ENCODE data around the gene SLC39A11. TPM values are rescaled to one million over a fixed set of nuclear protein-coding genes. Genes with fewer than 3 reads are reported as not detected.

The SLC39A11 gene
- polyA plus RNA-seq, 1 of the 3 experiments (the other 2 are of a cell fraction), result 23.5 TPM

GRCh38 chr17:72920513-72920912 lies 172.0 kb downstream of the SLC39A11 start:
- Histone ChIP-seq H3K9ac (no peak overlapping the region), H3K27ac (ENCODE audit: low read depth in 2 of 2, low read length in 1 of 2) (no peak overlapping the region), H3K79me2 (ENCODE audit: insufficient read depth) (no peaks in the 10 kb centered on the region), H3K4me3 (ENCODE audit: low read depth in 2 of 2, low read length in 1 of 2) (no peak overlapping the region), H3K9me3 (no peaks in the 10 kb centered on the region), H3K4me2 (no peak overlapping the region), H3F3A (replicated peaks; ENCODE audit: insufficient read depth) (no peaks in the 10 kb centered on the region), H4K20me1 (ENCODE audit: insufficient read depth) (no peaks in the 10 kb centered on the region), H3K9me2 (no peaks in the 10 kb centered on the region), H2AFZ (ENCODE audit: low read depth) (no peak overlapping the region), H3K4me1 (ENCODE audit: control insufficient read depth in 1 of 2, insufficient read depth in 2 of 2, low read depth in 1 of 2, low read length in 1 of 2) (no peaks in the 10 kb centered on the region), H3K36me3 (replicated peaks in 1 of 2; ENCODE audit: control insufficient read depth in 1 of 2, insufficient read depth in 2 of 2, low read length in 1 of 2) (no peaks in the 10 kb centered on the region), H3K27me3 (ENCODE audit: insufficient read depth) (no peaks in the 10 kb centered on the region)
- TF ChIP-seq RXRA (IDR thresholded peaks at IDR 0.05; ENCODE audit: borderline replicate concordance, low read depth), result no peak
- ChIA-PET CTCF (no interaction called here), POLR2A (no interaction called here)
- DNase-seq, result no peak
- 91% methylated on average over 2 of the region's 2 CpGs for WGBS (ENCODE audit: low lambda C conversion rate)

- Histone ChIP-seq H3K4me2 (no peak overlapping the region), H3K27me3 (ENCODE audit: insufficient read depth) (no peaks in the 10 kb centered on the region), H3K9me2 (no peaks in the 10 kb centered on the region), H3K79me2 (ENCODE audit: insufficient read depth) (no peaks in the 10 kb centered on the region), H3K9ac (no peak overlapping the region), H3K36me3 (replicated peaks in 1 of 2; ENCODE audit: control insufficient read depth in 1 of 2, insufficient read depth in 2 of 2, low read length in 1 of 2) (no peaks in the 10 kb centered on the region), H3K9me3 (no peaks in the 10 kb centered on the region), H3K4me1 (ENCODE audit: control insufficient read depth in 1 of 2, insufficient read depth in 2 of 2, low read depth in 1 of 2, low read length in 1 of 2) (no peaks in the 10 kb centered on the region), H4K20me1 (ENCODE audit: insufficient read depth) (no peaks in the 10 kb centered on the region), H2AFZ (ENCODE audit: low read depth) (no peak overlapping the region), H3K27ac (ENCODE audit: low read depth in 2 of 2, low read length in 1 of 2) (no peak overlapping the region), H3F3A (replicated peaks; ENCODE audit: insufficient read depth) (no peaks in the 10 kb centered on the region), H3K4me3 (ENCODE audit: low read depth in 2 of 2, low read length in 1 of 2) (no peak overlapping the region)
- ChIA-PET CTCF (no interaction called here), POLR2A (no interaction called here)
- 79% methylated on average over 8 of the region's 8 CpGs for WGBS (ENCODE audit: low lambda C conversion rate)
- DNase-seq, result no peak
- no peak for TF ChIP-seq TCF12 (IDR thresholded peaks at IDR 0.05)
- TF ChIP-seq RCOR1 (IDR thresholded peaks at IDR 0.05; ENCODE audit: low read length), result no peak
- no peak for TF ChIP-seq POLR2AphosphoS5 (IDR thresholded peaks at IDR 0.05; ENCODE audit: low read depth, low read length)
Observed at GRCh38 chr17:72916991-72917390, 175.5 kb downstream of the SLC39A11 start.

GRCh38 chr17:72915625-72916081 lies 176.8 kb downstream of the SLC39A11 start:
- 92% methylated on average over 10 of the region's 10 CpGs for WGBS (ENCODE audit: low lambda C conversion rate)
- TF ChIP-seq RAD21 (IDR thresholded peaks at IDR 0.05; ENCODE audit: low read length), result no peak
- no peak for TF ChIP-seq MXI1 (IDR thresholded peaks at IDR 0.05; ENCODE audit: low read depth, low read length)
- TF ChIP-seq ELF1 (IDR thresholded peaks at IDR 0.05), result no peak
- no peak for TF ChIP-seq CHD2 (IDR thresholded peaks at IDR 0.05; ENCODE audit: low read length, partially characterized antibody)
- no peak for TF ChIP-seq USF2 (IDR thresholded peaks at IDR 0.05; ENCODE audit: borderline replicate concordance, low read depth, low read length)
- TF ChIP-seq PBX3 (IDR thresholded peaks at IDR 0.05), result no peak
- TF ChIP-seq IRF3 (IDR thresholded peaks at IDR 0.05; ENCODE audit: low read depth, low read length), result no peak
- TF ChIP-seq SIN3A (IDR thresholded peaks at IDR 0.05; ENCODE audit: borderline replicate concordance, low read depth, low read length), result no peak
- no peak for TF ChIP-seq MAX (IDR thresholded peaks at IDR 0.05; ENCODE audit: low read depth)
- TF ChIP-seq RCOR1 (IDR thresholded peaks at IDR 0.05; ENCODE audit: low read length), result no peak
- TF ChIP-seq FOXJ3 (CRISPR knock-in tag; IDR thresholded peaks at IDR 0.05), result no peak
- TF ChIP-seq USF1 (IDR thresholded peaks at IDR 0.05; ENCODE audit: borderline replicate concordance, low read depth), result no peak
- TF ChIP-seq YY1 (IDR thresholded peaks at IDR 0.05; ENCODE audit: low read depth), result no peak
- TF ChIP-seq ZBTB33 (IDR thresholded peaks at IDR 0.05; ENCODE audit: borderline replicate concordance, low read depth), result no peak
- TF ChIP-seq GATA2 (CRISPR knock-in tag; IDR thresholded peaks at IDR 0.05), result no peak

More at GRCh38 chr17:72915625-72916081, 176.8 kb downstream of the SLC39A11 start:
- H3K27ac ChIP-seq (ENCODE audit: low read depth in 2 of 2, low read length in 1 of 2), result no peak overlapping the region
- no peak overlapping the region for H3K9ac ChIP-seq
- H3K79me2 ChIP-seq (ENCODE audit: insufficient read depth), result no peaks in the 10 kb centered on the region
- no peaks in the 10 kb centered on the region for H3K36me3 ChIP-seq (replicated peaks in 1 of 2; ENCODE audit: control insufficient read depth in 1 of 2, insufficient read depth in 2 of 2, low read length in 1 of 2)
- no peak overlapping the region for H3K4me3 ChIP-seq (ENCODE audit: low read depth in 2 of 2, low read length in 1 of 2)
- ChIA-PET POLR2A (no interaction called here), CTCF (interaction anchor here (1.0 to 1.5 kb wide), 3 partner anchors 8 to 188 kb away, joined by 3 read pairs; no protein-coding TSS in a partner anchor)
- H3K4me1 ChIP-seq (ENCODE audit: control insufficient read depth in 1 of 2, insufficient read depth in 2 of 2, low read depth in 1 of 2, low read length in 1 of 2), result no peaks in the 10 kb centered on the region
- no peak overlapping the region for H2AFZ ChIP-seq (ENCODE audit: low read depth)
- H4K20me1 ChIP-seq (ENCODE audit: insufficient read depth), result no peaks in the 10 kb centered on the region
- no peaks in the 10 kb centered on the region for H3K27me3 ChIP-seq (ENCODE audit: insufficient read depth)
- no peaks in the 10 kb centered on the region for H3K9me3 ChIP-seq
- H3F3A ChIP-seq (replicated peaks; ENCODE audit: insufficient read depth), result no peaks in the 10 kb centered on the region
- no peaks in the 10 kb centered on the region for H3K9me2 ChIP-seq
- no peak overlapping the region for H3K4me2 ChIP-seq
- DNase-seq, result no peak
